Progenitor cell of endocrine pancreas (in vitro differentiated cells): ENCODE measurements around the gene TBCD. TPM values are rescaled to one million over a fixed set of nuclear protein-coding genes. Genes with fewer than 3 reads are reported as not detected.

Experiments used
- DNase-seq: peaks from one replicate; pipeline ENCODE4 v3.0.0; 2021; ENCODE audit warnings: low spot score; ENCODE audit not compliant: unreplicated experiment
- H3K27ac Mint-ChIP-seq: 2 replicates; pipeline ENCODE4 v1.8.0; 2021; ENCODE audit warnings: mild to moderate bottlenecking, moderate library complexity, mixed read lengths
- H3K27me3 Mint-ChIP-seq: 2 replicates; pipeline ENCODE4 v1.8.0; 2021; ENCODE audit warnings: mixed read lengths
- H3K36me3 Mint-ChIP-seq: 2 replicates; pipeline ENCODE4 v1.8.0; 2022; ENCODE audit warnings: mixed read lengths; ENCODE audit not compliant: insufficient read depth
- H3K4me1 Mint-ChIP-seq: 2 replicates; pipeline ENCODE4 v1.8.0; 2021; ENCODE audit warnings: low read depth, mixed read lengths
- H3K4me3 Mint-ChIP-seq: 2 replicates; pipeline ENCODE4 v1.8.0; 2021; ENCODE audit warnings: low read depth, mild to moderate bottlenecking, moderate library complexity, mixed read lengths
- H3K9me3 Mint-ChIP-seq: 2 replicates; pipeline ENCODE4 v1.8.0; 2021; ENCODE audit warnings: low read depth, mixed read lengths
- total RNA-seq: library from RNA; stranded (reverse); gene quantifications from 2 replicates; pipeline ENCODE4 v1.2.1, GENCODE V29; 2021
- TF ChIP-seq, protein P1 (sequence below): fragments of 200-600 bp; sonication (generic); IDR thresholded peaks from one replicate; pipeline ENCODE4 v1.5.0; 2021; ENCODE audit warnings: antibody characterized with exemption, mild to moderate bottlenecking; ENCODE audit not compliant: unreplicated experiment

The TBCD gene
- total RNA-seq, 1 donor from 2014 or later, result 95.6 TPM

DNA sequence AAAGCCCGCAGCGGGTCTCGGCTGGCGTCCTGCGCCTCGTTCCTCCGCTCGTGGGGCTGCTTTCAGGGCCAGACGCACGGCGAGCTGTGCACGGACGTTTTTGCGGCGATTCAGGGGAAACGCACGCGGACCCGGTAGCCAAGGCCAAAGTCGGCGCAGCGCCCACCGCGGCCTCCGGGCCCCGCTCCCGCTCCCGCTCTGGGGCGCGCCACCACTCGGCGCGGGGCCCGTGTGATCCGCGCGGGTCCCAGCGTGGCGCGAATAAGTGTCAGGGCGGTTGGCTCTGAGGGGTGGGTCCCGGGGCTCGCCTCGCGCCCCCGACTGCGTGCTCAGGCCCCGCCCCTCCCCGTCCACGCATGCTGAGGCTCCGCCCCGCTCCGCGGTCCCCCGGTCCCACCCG, 694 bp upstream of the TBCD start:
- Mint-ChIP-seq H3K4me1 (peaks cover 14% of the 10 kb centered on the region), H3K27ac (no peak overlapping the region), H3K36me3 (peaks cover 12% of the 10 kb centered on the region), H3K4me3 (peak overlapping the region; percentile 38), H3K27me3 (peaks cover 10% of the 10 kb centered on the region), H3K9me3 (peaks cover 3% of the 10 kb centered on the region)
- TF ChIP-seq, protein P1, sequence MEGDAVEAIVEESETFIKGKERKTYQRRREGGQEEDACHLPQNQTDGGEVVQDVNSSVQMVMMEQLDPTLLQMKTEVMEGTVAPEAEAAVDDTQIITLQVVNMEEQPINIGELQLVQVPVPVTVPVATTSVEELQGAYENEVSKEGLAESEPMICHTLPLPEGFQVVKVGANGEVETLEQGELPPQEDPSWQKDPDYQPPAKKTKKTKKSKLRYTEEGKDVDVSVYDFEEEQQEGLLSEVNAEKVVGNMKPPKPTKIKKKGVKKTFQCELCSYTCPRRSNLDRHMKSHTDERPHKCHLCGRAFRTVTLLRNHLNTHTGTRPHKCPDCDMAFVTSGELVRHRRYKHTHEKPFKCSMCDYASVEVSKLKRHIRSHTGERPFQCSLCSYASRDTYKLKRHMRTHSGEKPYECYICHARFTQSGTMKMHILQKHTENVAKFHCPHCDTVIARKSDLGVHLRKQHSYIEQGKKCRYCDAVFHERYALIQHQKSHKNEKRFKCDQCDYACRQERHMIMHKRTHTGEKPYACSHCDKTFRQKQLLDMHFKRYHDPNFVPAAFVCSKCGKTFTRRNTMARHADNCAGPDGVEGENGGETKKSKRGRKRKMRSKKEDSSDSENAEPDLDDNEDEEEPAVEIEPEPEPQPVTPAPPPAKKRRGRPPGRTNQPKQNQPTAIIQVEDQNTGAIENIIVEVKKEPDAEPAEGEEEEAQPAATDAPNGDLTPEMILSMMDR, result no peak
- DNase-seq, result no peak

DNA sequence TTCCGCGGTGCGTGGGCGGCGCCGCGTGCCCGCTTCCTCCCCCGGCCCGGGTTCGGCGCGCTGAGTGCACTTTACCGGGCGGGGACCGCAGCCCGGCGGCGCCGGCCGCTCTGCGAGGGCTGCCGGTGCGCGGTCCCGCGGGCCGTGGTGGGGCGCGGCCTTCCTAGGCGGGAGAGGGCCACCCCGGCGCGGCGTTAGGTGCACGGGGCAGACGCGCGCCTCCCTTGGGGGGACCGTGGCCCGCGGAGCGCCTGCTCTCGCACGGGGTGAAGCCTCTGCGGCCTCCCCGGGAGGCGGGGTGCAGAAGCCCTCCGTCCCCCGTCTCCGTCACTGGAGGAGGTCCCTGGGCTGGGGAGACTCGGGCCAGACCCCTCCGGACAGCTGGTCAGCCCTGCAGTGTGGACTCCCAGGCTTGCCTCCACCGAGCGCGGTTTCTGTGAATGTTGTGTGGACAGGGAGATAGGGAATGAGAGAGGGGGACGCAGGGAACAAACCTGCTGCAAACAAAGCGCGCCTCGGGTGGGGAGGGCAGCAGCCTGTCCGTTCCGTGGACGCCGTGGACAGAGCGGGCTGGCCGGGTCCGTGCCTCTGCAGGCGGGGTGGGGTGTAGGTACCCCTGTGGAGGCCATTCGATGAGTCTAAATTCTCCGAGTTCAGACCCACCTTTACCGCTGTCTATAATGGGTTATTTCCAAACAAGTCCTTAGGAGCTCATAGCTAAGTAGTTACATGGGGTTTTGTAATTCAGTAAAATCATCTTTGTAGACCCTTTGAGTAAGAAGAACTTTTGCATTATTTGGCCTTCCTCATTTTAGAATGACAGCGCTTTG, 721 bp downstream of the TBCD start:
- no peaks in the 10 kb centered on the region for H3K9me3 Mint-ChIP-seq
- peak overlapping the region; percentile 92 for H3K27ac Mint-ChIP-seq
- H3K27me3 Mint-ChIP-seq, result peaks cover 10% of the 10 kb centered on the region
- H3K4me3 Mint-ChIP-seq, result peak overlapping the region; percentile 83
- H3K36me3 Mint-ChIP-seq, result peaks cover 8% of the 10 kb centered on the region
- TF ChIP-seq, protein P1, result no peak
- peaks cover 14% of the 10 kb centered on the region for H3K4me1 Mint-ChIP-seq
- no peak for DNase-seq

GRCh38 chr17:82753201-82753464, 1.3 kb downstream of the TBCD start:
- no peak overlapping the region for H3K27ac Mint-ChIP-seq
- H3K4me1 Mint-ChIP-seq, result peaks cover 14% of the 10 kb centered on the region
- H3K27me3 Mint-ChIP-seq, result peaks cover 10% of the 10 kb centered on the region
- TF ChIP-seq, protein P1, result no peak
- H3K36me3 Mint-ChIP-seq, result peaks cover 6% of the 10 kb centered on the region
- peak overlapping the region; percentile 83 for H3K4me3 Mint-ChIP-seq
- no peaks in the 10 kb centered on the region for H3K9me3 Mint-ChIP-seq
- no peak for DNase-seq

GRCh38 chr17:82754297-82755208, 2.7 kb downstream of the TBCD start:
- H3K27ac Mint-ChIP-seq, result peak overlapping the region; percentile 61
- no peak for DNase-seq
- peak overlapping the region; percentile 62 for H3K4me3 Mint-ChIP-seq
- H3K4me1 Mint-ChIP-seq, result peaks cover 14% of the 10 kb centered on the region
- TF ChIP-seq, protein P1, result no peak
- no peaks in the 10 kb centered on the region for H3K9me3 Mint-ChIP-seq
- H3K27me3 Mint-ChIP-seq, result peaks cover 7% of the 10 kb centered on the region
- no peaks in the 10 kb centered on the region for H3K36me3 Mint-ChIP-seq

DNA sequence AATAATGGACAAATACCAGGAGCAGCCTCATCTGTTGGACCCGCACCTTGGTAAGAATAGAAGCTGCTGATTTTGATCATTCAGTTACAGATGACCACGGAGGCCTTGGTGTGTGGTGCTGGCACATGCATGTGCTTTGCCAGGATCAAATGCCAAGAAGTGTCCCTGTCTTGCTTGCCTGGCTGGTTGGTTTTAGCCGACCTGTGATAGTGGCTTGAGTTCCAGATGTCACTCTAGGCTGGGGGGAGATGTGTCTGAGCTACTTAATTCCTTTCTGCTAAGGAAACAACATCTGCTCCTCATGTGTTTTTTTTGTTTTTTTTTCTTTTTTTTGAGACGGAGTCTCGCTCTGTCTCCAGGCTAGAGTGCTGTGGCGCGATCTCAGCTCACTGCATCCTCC, 4.3 kb downstream of the TBCD start:
- H3K4me3 Mint-ChIP-seq, result no peak overlapping the region
- H3K36me3 Mint-ChIP-seq, result no peaks in the 10 kb centered on the region
- no peak for DNase-seq
- peaks cover 14% of the 10 kb centered on the region for H3K4me1 Mint-ChIP-seq
- TF ChIP-seq, protein P1, result no peak
- H3K9me3 Mint-ChIP-seq, result no peaks in the 10 kb centered on the region
- H3K27ac Mint-ChIP-seq, result no peak overlapping the region
- H3K27me3 Mint-ChIP-seq, result no peaks in the 10 kb centered on the region
